AG04449 (cell line): Measurements from ENCODE around the gene GCDH.

Experiments
- CTCF ChIA-PET: fragments of 350-600 bp; formaldehyde crosslinking; extraction: SDS; loops from one replicate; lab custom pipeline; 2021; ENCODE audit warnings: antibody characterized with exemption; lab: Yijun Ruan, JAX
- POLR2A ChIA-PET: fragments of 400-600, 350-600 bp; formaldehyde crosslinking; extraction: SDS; loops from one replicate; lab custom pipeline; 2020; ENCODE audit warnings: antibody characterized with exemption, inconsistent platforms; lab: Yijun Ruan, JAX
- DNase-seq: peaks from one replicate; pipeline ENCODE4 v3.0.0-alpha.2; 2010; ENCODE audit warnings: low read depth, low spot score
- H3K4me3 ChIP-seq: 2 replicates; pipeline ENCODE4 v1.5.1; 2011; ENCODE audit warnings: low read depth, mild to moderate bottlenecking, control low read depth, low read length
- CTCF ChIP-seq: IDR thresholded peaks from one replicate; pipeline ENCODE4 v1.5.1; 2011; ENCODE audit warnings: mild to moderate bottlenecking, moderate library complexity, low read length, control low read depth, inconsistent platforms; ENCODE audit not compliant: insufficient read depth; ENCODE audit errors: missing control alignments

Gene GCDH

GRCh38 chr19:12847159-12848139 is 43.5 kb upstream of the GCDH start:
- ChIA-PET CTCF (interaction anchor here (0.6 to 10.5 kb wide), 62 partner anchors 9 to 756 kb away, joined by 3 to 425 read pairs (median 5); partner anchors contain the start of genes CALR, DHPS, DNASE2 and FBXW9), POLR2A (interaction anchor here (0.5 to 1.3 kb wide), 4 partner anchors 41 to 150 kb away, joined by 3 to 4 read pairs (median 3); partner anchors contain the start of genes FBXW9, JUNB and RNASEH2A)
- DNase-seq, result peak; percentile 5
- peak; percentile 98 for TF ChIP-seq CTCF
- peak overlapping the region; percentile 42 for H3K4me3 ChIP-seq

- POLR2A ChIA-PET, result no interaction called here
- DNase-seq, result no peak
- no peak for TF ChIP-seq CTCF
- CTCF ChIA-PET, result interaction anchor here (3.8 kb wide), 1 partner anchor 9 kb away, joined by 24 read pairs; no protein-coding TSS in a partner anchor
- no peak overlapping the region for H3K4me3 ChIP-seq
Observed at GRCh38 chr19:12856653-12857052, 34.3 kb upstream of the GCDH start.

- TF ChIP-seq CTCF, result no peak
- ChIA-PET POLR2A (no interaction called here), CTCF (interaction anchor here (0.8 to 3.8 kb wide), 3 partner anchors 10 to 98 kb away, joined by 3 to 24 read pairs (median 3); no protein-coding TSS in a partner anchor)
- no peak for DNase-seq
- H3K4me3 ChIP-seq, result no peak overlapping the region
Observed at GRCh38 chr19:12858041-12858928, 32.7 kb upstream of the GCDH start.

- ChIA-PET POLR2A (no interaction called here), CTCF (interaction anchor here (3.8 kb wide), 1 partner anchor 11 kb away, joined by 24 read pairs; no protein-coding TSS in a partner anchor)
- H3K4me3 ChIP-seq, result no peak overlapping the region
- TF ChIP-seq CTCF, result no peak
- no peak for DNase-seq
Observed at GRCh38 chr19:12859546-12859945, 31.4 kb upstream of the GCDH start.

GRCh38 chr19:12864143-12864542 is 26.8 kb upstream of the GCDH start:
- no peak for DNase-seq
- ChIA-PET CTCF (interaction anchor here (1.2 to 4.6 kb wide), 3 partner anchors 8 to 106 kb away, joined by 3 to 46 read pairs (median 6); no protein-coding TSS in a partner anchor), POLR2A (interaction anchor here (0.6 kb wide), 1 partner anchor 127 kb away, joined by 3 read pairs; the partner anchor contains the start of gene GET3)
- no peak for TF ChIP-seq CTCF
- no peak overlapping the region for H3K4me3 ChIP-seq
